Measurements from ENCODE around the gene DAW1. TPM values are rescaled to one million over a fixed set of nuclear protein-coding genes. Genes with fewer than 3 reads are reported as not detected.
A peak's percentile ranks its signal among the peaks of the same experiment; 100 is the strongest.

The DAW1 gene
- total and polyA plus RNA-seq, 10 of the 15 experiments (the other 5 are each of a cell fraction or from before 2014, with no cell fraction given): 0.04 TPM; not detected in 9

DNA sequence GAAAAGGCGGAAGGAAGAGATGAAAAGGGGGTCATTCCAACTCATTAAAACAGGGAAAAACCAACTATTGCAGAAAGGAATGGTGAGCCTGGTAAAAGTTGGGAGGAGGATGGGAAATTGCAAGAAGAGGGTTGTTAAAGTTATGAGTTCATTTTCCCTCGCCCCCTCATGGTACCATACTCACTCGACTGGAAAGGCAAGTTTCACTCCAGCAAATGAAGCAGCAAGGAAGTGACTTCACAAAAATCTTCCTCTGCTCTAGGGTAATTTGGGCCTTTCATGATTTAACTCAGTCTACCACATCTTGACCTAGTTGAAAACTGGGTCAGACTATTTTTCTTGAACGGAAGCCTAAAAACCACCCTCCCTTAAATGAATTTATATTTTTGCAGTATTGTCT, 22.8 kb upstream of the DAW1 start (continued):
- TF ChIP-seq, protein P1, sequence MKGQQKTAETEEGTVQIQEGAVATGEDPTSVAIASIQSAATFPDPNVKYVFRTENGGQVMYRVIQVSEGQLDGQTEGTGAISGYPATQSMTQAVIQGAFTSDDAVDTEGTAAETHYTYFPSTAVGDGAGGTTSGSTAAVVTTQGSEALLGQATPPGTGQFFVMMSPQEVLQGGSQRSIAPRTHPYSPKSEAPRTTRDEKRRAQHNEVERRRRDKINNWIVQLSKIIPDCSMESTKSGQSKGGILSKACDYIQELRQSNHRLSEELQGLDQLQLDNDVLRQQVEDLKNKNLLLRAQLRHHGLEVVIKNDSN (IDR thresholded peaks at IDR 0.05; ENCODE audit: borderline replicate concordance, extremely low read length, insufficient read depth, low read depth, low read length): no peak
- TF ChIP-seq CBFB (IDR thresholded peaks at IDR 0.05; ENCODE audit: low read depth) (0 out of 2 replicates have a peak, but pooled peaks have one; percentile 46), NFIC (IDR thresholded peaks at IDR 0.05; ENCODE audit: low read depth, low read length) (peak; percentile 90), MEF2B (IDR thresholded peaks at IDR 0.05; ENCODE audit: partially characterized antibody, poor library complexity, severe bottlenecking) (no peak), DPF2 (IDR thresholded peaks at IDR 0.05) (no peak; the same call in 1 of the 2 replicates), NFYA (IDR thresholded peaks at IDR 0.05; ENCODE audit: borderline replicate concordance, low read depth, low read length) (no peak), HDAC6 (IDR thresholded peaks at IDR 0.05; ENCODE audit: unreplicated experiment) (no peak), RBBP5 (conservative IDR thresholded peaks at IDR 0.05) (no peak), EP300 (IDR thresholded peaks at IDR 0.05; ENCODE audit: borderline replicate concordance in 1 of 2, control insufficient read depth in 1 of 2, low read depth in 2 of 2, low read length in 2 of 2) (0 out of 4 replicates have a peak, but pooled peaks of 1 of the 2 experiments have one; percentile 50), TCF7 (IDR thresholded peaks at IDR 0.05; ENCODE audit: borderline replicate concordance) (no peak), SRF (IDR thresholded peaks at IDR 0.05; ENCODE audit: low read depth in 2 of 2, low read length in 2 of 2) (no peak), NRF1 (conservative IDR thresholded peaks at IDR 0.05; ENCODE audit: low read depth, low read length) (no peak), TCF3 (IDR thresholded peaks at IDR 0.05; ENCODE audit: borderline replicate concordance, insufficient read depth, low read depth, low read length) (no peak), CHD1 (IDR thresholded peaks at IDR 0.05; ENCODE audit: low read depth, low read length) (no peak), BHLHE40 (IDR thresholded peaks at IDR 0.05; ENCODE audit: borderline replicate concordance in 1 of 2, low read depth in 2 of 2, low read length in 1 of 2) (no peak), ATF7 (IDR thresholded peaks at IDR 0.05; ENCODE audit: low read depth) (peak; percentile 88), KDM1A (IDR thresholded peaks at IDR 0.05; ENCODE audit: borderline replicate concordance) (no peak), CREM (IDR thresholded peaks at IDR 0.05; ENCODE audit: low read depth) (peak; percentile 82), JUNB (IDR thresholded peaks at IDR 0.05) (peak; percentile 81), CEBPB (IDR thresholded peaks at IDR 0.05; ENCODE audit: borderline replicate concordance in 1 of 2, low read depth in 2 of 2, low read length in 2 of 2) (no peak), LARP7 (IDR thresholded peaks at IDR 0.05) (no peak), SPI1 (IDR thresholded peaks at IDR 0.05; ENCODE audit: borderline replicate concordance, insufficient read depth, low read depth, low read length) (peak; percentile 65; the same call in 1 of the 2 replicates)
- TF ChIP-seq, protein P2, sequence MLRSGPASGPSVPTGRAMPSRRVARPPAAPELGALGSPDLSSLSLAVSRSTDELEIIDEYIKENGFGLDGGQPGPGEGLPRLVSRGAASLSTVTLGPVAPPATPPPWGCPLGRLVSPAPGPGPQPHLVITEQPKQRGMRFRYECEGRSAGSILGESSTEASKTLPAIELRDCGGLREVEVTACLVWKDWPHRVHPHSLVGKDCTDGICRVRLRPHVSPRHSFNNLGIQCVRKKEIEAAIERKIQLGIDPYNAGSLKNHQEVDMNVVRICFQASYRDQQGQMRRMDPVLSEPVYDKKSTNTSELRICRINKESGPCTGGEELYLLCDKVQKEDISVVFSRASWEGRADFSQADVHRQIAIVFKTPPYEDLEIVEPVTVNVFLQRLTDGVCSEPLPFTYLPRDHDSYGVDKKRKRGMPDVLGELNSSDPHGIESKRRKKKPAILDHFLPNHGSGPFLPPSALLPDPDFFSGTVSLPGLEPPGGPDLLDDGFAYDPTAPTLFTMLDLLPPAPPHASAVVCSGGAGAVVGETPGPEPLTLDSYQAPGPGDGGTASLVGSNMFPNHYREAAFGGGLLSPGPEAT (IDR thresholded peaks at IDR 0.05; ENCODE audit: low read depth): peak; percentile 51
- TF ChIP-seq, protein P3, sequence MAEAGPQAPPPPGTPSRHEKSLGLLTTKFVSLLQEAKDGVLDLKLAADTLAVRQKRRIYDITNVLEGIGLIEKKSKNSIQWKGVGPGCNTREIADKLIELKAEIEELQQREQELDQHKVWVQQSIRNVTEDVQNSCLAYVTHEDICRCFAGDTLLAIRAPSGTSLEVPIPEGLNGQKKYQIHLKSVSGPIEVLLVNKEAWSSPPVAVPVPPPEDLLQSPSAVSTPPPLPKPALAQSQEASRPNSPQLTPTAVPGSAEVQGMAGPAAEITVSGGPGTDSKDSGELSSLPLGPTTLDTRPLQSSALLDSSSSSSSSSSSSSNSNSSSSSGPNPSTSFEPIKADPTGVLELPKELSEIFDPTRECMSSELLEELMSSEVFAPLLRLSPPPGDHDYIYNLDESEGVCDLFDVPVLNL (IDR thresholded peaks at IDR 0.05; ENCODE audit: low read depth, low read length): no peak

All from GM12878 (cell line).